B cell (primary cell): ENCODE results near the gene SMG1. TPM values are rescaled to one million over a fixed set of nuclear protein-coding genes. Genes with fewer than 3 reads are reported as not detected.
A peak's percentile ranks its signal among the peaks of the same experiment; 100 is the strongest.

ENCODE experiments used
- ATAC-seq: fragments of 200-7000 bp; cut with Tn5 transposase; one replicate; pipeline ENCODE4 v1.10.0; 2021; ENCODE audit warnings: low read depth, mild to moderate bottlenecking, moderate number of reproducible peaks, moderate library complexity
- CTCF ChIA-PET: fragments of 350-600 bp; sonication (Branson Sonifier 250); formaldehyde crosslinking; loops from one replicate; lab custom pipeline; 2021; ENCODE audit warnings: antibody characterized with exemption, inconsistent platforms; lab: Charles Lee
- POLR2A ChIA-PET: fragments of 350-600 bp; sonication (Branson Sonifier 250); formaldehyde crosslinking; loops from one replicate; lab custom pipeline; 2021; ENCODE audit warnings: antibody characterized with exemption; lab: Charles Lee
- DNase-seq: peaks from one replicate; pipeline ENCODE4 v3.0.0; 2013
- H2AFZ ChIP-seq: 2 replicates; pipeline ENCODE4 v1.6.1; 2012; ENCODE audit warnings: mild to moderate bottlenecking, low read depth, low read length; ENCODE audit not compliant: insufficient read depth, poor library complexity, severe bottlenecking
- H3K27ac ChIP-seq, 2 donors: 1 replicate in 1 of 2; 2 replicates in 1 of 2; pipeline ENCODE4 v1.5.1; 2012 to 2013; ENCODE audit warnings: low read length in 2 of 2, mild to moderate bottlenecking in 2 of 2, moderate library complexity in 1 of 2
- H3K27me3 ChIP-seq, 4 experiments: fragments of 200-600 bp in 1 of 4; sonication (generic) in 1 of 4; replicated peaks in 1 of 4; 1 replicate in 2 of 4; 2 replicates in 2 of 4; pipeline versions ENCODE4 v1.6.1 to v1.7.0; 2013 to 2016; ENCODE audit warnings: low read length in 3 of 4, mild to moderate bottlenecking in 2 of 4, mixed read lengths in 1 of 4, moderate library complexity in 1 of 4; ENCODE audit not compliant: insufficient read depth in 4 of 4, control insufficient read depth in 3 of 4; ENCODE audit errors: control extremely low read depth in 1 of 4
- H3K36me3 ChIP-seq, 2 experiments: replicated peaks in 1 of 2; 1 replicate in 1 of 2; 2 replicates in 1 of 2; pipeline versions ENCODE4 v1.6.1 to v1.7.1; 2013; ENCODE audit warnings: low read length in 1 of 2; ENCODE audit not compliant: insufficient read depth in 2 of 2, control insufficient read depth in 1 of 2; ENCODE audit errors: control extremely low read depth in 1 of 2, extremely low read depth in 1 of 2
- H3K4me1 ChIP-seq, 2 donors: fragments of 200-600 bp in 1 of 2; sonication (generic) in 1 of 2; 1 replicate in 1 of 2; 2 replicates in 1 of 2; pipeline versions ENCODE4 v1.5.1 to v1.6.1; 2013 to 2017; ENCODE audit warnings: low read length in 2 of 2; ENCODE audit not compliant: control insufficient read depth in 2 of 2, insufficient read depth in 2 of 2
- H3K4me2 ChIP-seq: replicated peaks from 2 replicates; pipeline ENCODE3; 2012; ENCODE audit warnings: mild to moderate bottlenecking, low read depth, low read length; ENCODE audit not compliant: poor library complexity, severe bottlenecking
- H3K4me3 ChIP-seq, 5 experiments: fragments of 200-600 bp in 1 of 5; sonication (generic) in 1 of 5; 1 replicate in 3 of 5; 2 replicates in 2 of 5; pipeline versions ENCODE4 v1.5.1 to v1.7.0; 2011 to 2016; ENCODE audit warnings: low read length in 4 of 5, mild to moderate bottlenecking in 4 of 5, low read depth in 2 of 5, control low read depth in 1 of 5, moderate library complexity in 1 of 5; ENCODE audit not compliant: insufficient read depth in 1 of 5; ENCODE audit errors: control extremely low read depth in 1 of 5, extremely low read depth in 1 of 5
- H3K79me2 ChIP-seq: fragments of 200-600 bp; sonication (generic); one replicate; pipeline ENCODE4 v1.6.0; 2016; ENCODE audit warnings: low read length; ENCODE audit not compliant: control insufficient read depth, insufficient read depth
- H3K9ac ChIP-seq: fragments of 200-600 bp; sonication (generic); 2 replicates; pipeline ENCODE4 v1.6.1; 2017; ENCODE audit warnings: mild to moderate bottlenecking, low read length, moderate library complexity
- H3K9me3 ChIP-seq, 3 donors: one replicate each; pipeline versions ENCODE4 v1.6.1 to v1.7.1; 2013; ENCODE audit warnings: low read length in 2 of 3; ENCODE audit not compliant: control insufficient read depth in 2 of 3, insufficient read depth in 1 of 3; ENCODE audit errors: control extremely low read depth in 1 of 3
- H4K20me1 ChIP-seq: 2 replicates; pipeline ENCODE4 v1.6.0; 2012; ENCODE audit warnings: mild to moderate bottlenecking, low read length; ENCODE audit not compliant: insufficient read depth, control insufficient read depth, poor library complexity, severe bottlenecking
- H3K27ac Mint-ChIP-seq: one replicate; pipeline ENCODE4 v1.8.0; 2021; ENCODE audit warnings: mixed read lengths
- H3K27me3 Mint-ChIP-seq: one replicate; pipeline ENCODE4 v1.8.0; 2021; ENCODE audit warnings: mixed read lengths
- H3K4me1 Mint-ChIP-seq: one replicate; pipeline ENCODE4 v1.8.0; 2021; ENCODE audit warnings: mixed read lengths
- H3K4me3 Mint-ChIP-seq: one replicate; pipeline ENCODE4 v1.8.0; 2021; ENCODE audit warnings: mixed read lengths
- H3K9me3 Mint-ChIP-seq: one replicate; pipeline ENCODE4 v1.8.0; 2022; ENCODE audit warnings: mixed read lengths; ENCODE audit not compliant: insufficient read depth
- EZH2 ChIP-seq: IDR thresholded peaks from 2 replicates; pipeline ENCODE4 v1.6.1; 2012; ENCODE audit warnings: borderline replicate concordance, low read depth, mild to moderate bottlenecking, moderate library complexity, low read length; ENCODE audit not compliant: insufficient read depth, poor library complexity, severe bottlenecking
- WGBS: methylation state at CpG from one replicate; pipeline ENCODE4 v1.1.5; 2013; ENCODE audit warnings: missing lambda C conversion rate; ENCODE audit not compliant: insufficient coverage; 5-methylcytosine and 5-hydroxymethylcytosine counted together
- intact Hi-C: fragments of 100-400 bp; cut with micrococcal nuclease; formaldehyde crosslinking; loops from one replicate; pipeline ENCODE4 v1.10.0; 2022
- polyA plus RNA-seq: library from polyadenylated mRNA; depleted of rRNA; stranded (reverse); fragments of >200 nt; gene quantifications from 2 replicates; pipeline ENCODE4 v1.2.3, GENCODE V29; 2012
- total RNA-seq, 2 donors: library from RNA; stranded (reverse); fragments of 120-200 nt in 1 of 2; gene quantifications; 1 replicate in 1 of 2; 2 replicates in 1 of 2; pipeline versions ENCODE4 v1.2.3 to v1.2.4, GENCODE V29; 2013 to 2022
- TF ChIP-seq, protein P1 (sequence below): fragments of 200-600 bp; IDR thresholded peaks from one replicate; pipeline ENCODE4 v1.8.0; 2022; ENCODE audit warnings: antibody characterized with exemption, mild to moderate bottlenecking

Gene SMG1
- total and polyA plus RNA-seq, 2 donors (not counting 1 experiment from before 2014, with no cell fraction given): 23.2 to 256 TPM

DNA sequence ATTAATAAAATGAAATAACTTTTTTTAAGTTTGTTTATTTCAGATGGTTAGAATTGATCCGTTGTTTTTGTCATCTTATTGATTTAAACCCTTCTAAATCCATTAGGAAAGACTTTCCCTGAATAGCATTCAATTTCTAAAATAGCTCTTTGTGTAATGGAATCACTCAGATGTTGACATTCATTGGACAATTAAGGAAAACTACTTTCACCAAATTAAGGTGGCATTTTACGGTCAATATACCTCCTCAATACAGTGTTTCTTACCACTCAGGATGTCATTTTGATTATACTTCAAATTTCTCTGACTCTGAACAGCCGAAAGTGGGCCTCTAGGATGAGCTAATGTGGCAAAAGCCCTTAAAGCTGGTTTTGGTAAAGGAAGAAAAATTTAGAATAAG lies 126.7 kb downstream of the SMG1 start:
- no peak for DNase-seq
- Histone ChIP-seq H3K79me2 (peaks cover 51% of the 10 kb centered on the region), H3K9me3 (no peaks in the 10 kb centered on the region), H3K27ac (no peak overlapping the region), H3K4me3 (no peak overlapping the region), H3K27me3 (no peaks in the 10 kb centered on the region), H3K9ac (no peak overlapping the region), H2AFZ (no peak overlapping the region), H3K36me3 (peaks cover 14 to 31% of the 10 kb centered on the region in 2 experiments), H3K4me2 (peak overlapping the region; percentile 80), H3K4me1 (peaks cover 16 to 21% of the 10 kb centered on the region in 2 donors), H4K20me1 (peaks cover 22% of the 10 kb centered on the region)
- no peaks in the 10 kb centered on the region for H3K9me3 Mint-ChIP-seq
- ATAC-seq: no peak
- intact Hi-C loops: no loop called here
- no peaks in the 10 kb centered on the region for H3K27me3 Mint-ChIP-seq
- H3K27ac Mint-ChIP-seq: peak overlapping the region; percentile 59
- ChIA-PET CTCF (interaction anchor here (0.8 to 4.3 kb wide), 3 partner anchors 9 to 172 kb away, joined by 3 to 73 read pairs (median 3); partner anchors contain the start of gene RPS15A), POLR2A (interaction anchor here (0.8 kb wide), 1 partner anchor 10 kb away, joined by 3 read pairs; the partner anchor contains the start of gene RPS15A)
- peak overlapping the region; percentile 92 for H3K4me3 Mint-ChIP-seq
- H3K4me1 Mint-ChIP-seq: peaks cover 38% of the 10 kb centered on the region
- TF ChIP-seq, protein P1, sequence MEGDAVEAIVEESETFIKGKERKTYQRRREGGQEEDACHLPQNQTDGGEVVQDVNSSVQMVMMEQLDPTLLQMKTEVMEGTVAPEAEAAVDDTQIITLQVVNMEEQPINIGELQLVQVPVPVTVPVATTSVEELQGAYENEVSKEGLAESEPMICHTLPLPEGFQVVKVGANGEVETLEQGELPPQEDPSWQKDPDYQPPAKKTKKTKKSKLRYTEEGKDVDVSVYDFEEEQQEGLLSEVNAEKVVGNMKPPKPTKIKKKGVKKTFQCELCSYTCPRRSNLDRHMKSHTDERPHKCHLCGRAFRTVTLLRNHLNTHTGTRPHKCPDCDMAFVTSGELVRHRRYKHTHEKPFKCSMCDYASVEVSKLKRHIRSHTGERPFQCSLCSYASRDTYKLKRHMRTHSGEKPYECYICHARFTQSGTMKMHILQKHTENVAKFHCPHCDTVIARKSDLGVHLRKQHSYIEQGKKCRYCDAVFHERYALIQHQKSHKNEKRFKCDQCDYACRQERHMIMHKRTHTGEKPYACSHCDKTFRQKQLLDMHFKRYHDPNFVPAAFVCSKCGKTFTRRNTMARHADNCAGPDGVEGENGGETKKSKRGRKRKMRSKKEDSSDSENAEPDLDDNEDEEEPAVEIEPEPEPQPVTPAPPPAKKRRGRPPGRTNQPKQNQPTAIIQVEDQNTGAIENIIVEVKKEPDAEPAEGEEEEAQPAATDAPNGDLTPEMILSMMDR: no peak
- TF ChIP-seq EZH2: no peak
- WGBS: no CpG with 5 or more reads among the region's 3 CpGs

DNA sequence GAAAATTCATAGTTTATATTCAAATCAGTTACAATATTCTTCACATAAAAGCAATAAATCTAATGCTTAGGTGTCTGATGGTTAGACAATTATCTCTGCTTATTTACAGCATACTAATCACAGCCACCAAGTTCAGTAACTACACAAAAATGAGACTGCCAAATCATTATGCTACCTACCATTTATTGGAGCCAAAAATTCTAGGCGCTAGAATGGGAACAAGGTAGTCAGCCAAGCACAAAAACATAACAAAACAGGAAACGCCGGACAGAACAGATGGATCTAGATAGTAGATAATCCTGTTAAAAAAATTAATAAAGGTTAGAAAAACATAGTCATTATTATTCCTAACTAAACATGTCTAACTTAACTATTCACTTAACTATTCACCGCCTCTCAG lies 128.5 kb downstream of the SMG1 start:
- intact Hi-C loops: no loop called here

More for the DNA sequence above, 128.5 kb downstream of the SMG1 start:
- Histone ChIP-seq H3K4me2 (no peak overlapping the region), H3K9me3 (no peaks in the 10 kb centered on the region), H3K27me3 (no peaks in the 10 kb centered on the region), H3K4me1 (peaks cover 16 to 21% of the 10 kb centered on the region in 2 donors), H3K27ac (no peak overlapping the region), H3K79me2 (peaks cover 51% of the 10 kb centered on the region), H3K9ac (no peak overlapping the region), H2AFZ (no peak overlapping the region), H3K4me3 (no peak overlapping the region), H3K36me3 (peaks cover 17 to 44% of the 10 kb centered on the region in 2 experiments), H4K20me1 (peaks cover 22% of the 10 kb centered on the region)
- H3K27ac Mint-ChIP-seq: no peak overlapping the region
- POLR2A ChIA-PET: no interaction called here
- ATAC-seq: no peak
- no peak for DNase-seq
- TF ChIP-seq, protein P1: no peak
- TF ChIP-seq EZH2: no peak
- WGBS: no CpG with 5 or more reads among the region's 4 CpGs
- CTCF ChIA-PET: no interaction called here
- H3K4me1 Mint-ChIP-seq: peaks cover 32% of the 10 kb centered on the region
- H3K27me3 Mint-ChIP-seq: no peaks in the 10 kb centered on the region
- no peaks in the 10 kb centered on the region for H3K9me3 Mint-ChIP-seq
- H3K4me3 Mint-ChIP-seq: no peak overlapping the region
